Stimulated activated CD8-positive, alpha-beta memory T cell treated with anti-CD3 and anti-CD28 coated beads, Interleukin-12 subunit alpha, Interleukin-12 subunit beta, amount 100 ng/mL, for 24 hours (primary cell): ENCODE measurements around the gene ST6GALNAC3.

Experiments used
- DNase-seq: peaks from one replicate; pipeline ENCODE4 v3.0.0-alpha.2; 2020; ENCODE audit errors: extremely low read depth

The ST6GALNAC3 gene

DNA sequence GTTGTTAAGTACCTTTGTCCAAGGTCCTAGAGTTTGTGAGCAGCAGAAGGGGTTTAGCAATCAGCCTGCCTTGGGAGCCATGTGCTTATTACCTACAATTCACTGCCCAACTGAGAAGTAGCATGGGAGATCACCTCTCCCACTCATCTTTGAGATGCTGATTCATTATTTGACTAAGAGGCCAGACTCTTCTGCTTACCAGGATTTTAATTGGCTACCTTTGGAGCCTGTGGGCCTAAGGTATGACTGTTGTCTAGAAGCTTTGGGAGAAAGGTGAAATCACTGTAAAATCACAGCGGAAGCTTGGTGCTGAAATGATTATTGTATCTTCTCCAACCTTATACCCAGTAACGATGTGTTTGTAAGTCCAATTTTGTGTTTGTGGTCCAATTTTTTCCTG lies 213.4 kb downstream of the ST6GALNAC3 start:
- DNase-seq, result no peak

DNA sequence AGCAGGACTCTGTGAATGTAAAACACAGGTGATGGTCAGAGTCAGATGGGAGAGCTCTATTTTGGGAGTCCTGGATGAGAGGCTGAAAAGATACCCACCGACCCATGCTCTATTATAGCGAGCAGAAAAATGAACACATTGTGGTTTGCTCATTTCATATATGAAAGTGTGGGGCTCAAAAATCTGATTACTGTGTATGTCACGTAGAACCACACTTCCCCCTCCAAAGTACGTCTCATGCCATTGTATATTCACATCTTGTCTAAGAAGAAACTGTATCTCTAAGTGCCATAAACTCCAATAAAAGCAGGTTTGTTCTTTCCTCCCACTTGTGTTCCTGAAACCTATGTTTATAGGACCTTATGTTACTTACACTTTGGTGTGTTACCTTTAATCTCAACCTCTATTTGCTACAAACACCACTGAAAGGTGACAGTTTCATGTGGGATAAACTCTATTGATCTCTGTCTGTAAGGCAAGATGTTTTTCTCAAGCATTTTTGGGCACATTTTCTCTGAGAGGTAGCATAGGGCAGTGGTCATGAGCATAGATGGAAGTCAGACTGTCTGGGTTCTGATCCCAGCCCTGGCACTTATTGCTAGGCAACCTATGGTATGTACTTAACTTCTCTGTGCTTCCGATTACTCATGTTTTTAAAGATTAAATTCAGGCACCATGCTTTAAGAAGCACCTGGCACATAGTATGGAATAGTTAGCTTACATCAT lies 214.4 kb downstream of the ST6GALNAC3 start:
- DNase-seq, result no peak

DNA sequence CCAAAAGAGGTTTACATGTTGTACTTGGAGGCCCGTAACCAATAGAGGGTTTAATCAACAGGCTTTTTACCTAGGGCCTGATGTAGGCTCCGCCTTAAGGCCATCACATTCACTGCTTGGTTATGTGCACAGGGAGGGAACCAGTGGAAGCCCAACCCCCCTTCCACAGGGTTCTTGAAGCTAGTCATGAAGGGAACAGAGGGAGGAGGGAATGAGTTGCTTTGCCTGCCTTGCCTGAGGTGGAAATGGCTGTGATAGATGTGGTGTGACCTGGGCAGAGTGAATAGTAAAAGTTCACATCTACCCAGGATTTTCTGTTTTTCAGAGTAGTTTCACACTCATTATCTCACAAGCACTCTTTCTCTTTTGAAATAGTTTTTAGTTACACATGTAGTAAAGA lies 215.1 kb downstream of the ST6GALNAC3 start:
- no peak for DNase-seq

DNA sequence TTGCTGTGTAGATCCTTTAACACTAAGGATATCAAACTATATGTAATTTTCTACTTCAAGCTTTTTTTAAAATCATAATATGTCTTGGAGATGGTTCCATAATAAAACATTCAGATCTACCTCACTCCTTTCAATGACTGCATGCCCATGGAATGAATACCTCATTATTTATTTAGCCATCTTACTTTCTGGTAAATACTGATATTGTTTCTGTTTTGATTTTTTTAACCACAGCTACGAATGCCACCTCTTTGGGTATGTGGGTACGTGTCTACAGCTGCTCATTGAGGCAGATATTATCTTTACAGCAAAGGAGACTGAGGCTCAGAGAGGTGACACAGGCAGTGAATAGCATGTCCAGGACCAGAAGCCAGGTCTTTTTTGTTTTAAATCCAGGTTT lies 215.7 kb downstream of the ST6GALNAC3 start:
- no peak for DNase-seq

DNA sequence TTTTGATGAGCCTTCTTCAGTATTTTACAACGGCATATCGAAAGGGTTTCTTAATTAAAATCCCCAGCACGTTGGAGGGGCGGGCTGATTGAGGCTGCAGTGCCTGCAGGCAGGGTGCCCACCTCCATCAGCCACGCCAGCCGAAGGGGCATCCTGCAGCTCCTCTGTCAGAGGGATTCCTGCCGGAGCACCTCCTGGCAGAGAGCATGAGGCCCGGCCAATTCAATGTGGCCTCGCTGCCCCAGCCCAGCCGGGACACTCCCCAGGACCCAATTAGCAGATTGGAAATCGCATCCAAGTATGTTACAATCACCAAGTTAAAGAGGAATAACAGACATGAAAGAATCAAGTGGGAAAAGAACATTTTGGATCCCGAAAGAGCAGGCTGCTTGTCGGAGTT lies 216.6 kb downstream of the ST6GALNAC3 start:
- no peak for DNase-seq

DNA sequence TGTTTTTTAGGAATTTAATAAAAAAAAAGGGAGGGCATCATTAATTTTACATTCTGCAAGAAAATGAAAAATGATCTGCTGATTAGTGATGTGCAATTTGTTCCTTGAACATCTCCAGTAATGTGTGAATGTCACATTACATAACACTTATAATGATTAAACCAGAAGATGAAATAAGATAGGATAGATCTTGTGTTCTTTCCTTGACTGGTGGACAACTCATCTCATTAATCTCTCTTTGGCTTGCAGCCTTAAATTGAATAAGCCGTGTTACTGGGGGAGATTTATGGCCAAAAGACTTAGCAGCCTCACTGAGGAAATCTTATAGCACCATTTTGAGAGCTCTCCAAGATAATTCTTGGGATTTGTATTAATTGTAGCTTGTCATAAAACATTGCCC lies 217.2 kb downstream of the ST6GALNAC3 start:
- DNase-seq, result no peak

DNA sequence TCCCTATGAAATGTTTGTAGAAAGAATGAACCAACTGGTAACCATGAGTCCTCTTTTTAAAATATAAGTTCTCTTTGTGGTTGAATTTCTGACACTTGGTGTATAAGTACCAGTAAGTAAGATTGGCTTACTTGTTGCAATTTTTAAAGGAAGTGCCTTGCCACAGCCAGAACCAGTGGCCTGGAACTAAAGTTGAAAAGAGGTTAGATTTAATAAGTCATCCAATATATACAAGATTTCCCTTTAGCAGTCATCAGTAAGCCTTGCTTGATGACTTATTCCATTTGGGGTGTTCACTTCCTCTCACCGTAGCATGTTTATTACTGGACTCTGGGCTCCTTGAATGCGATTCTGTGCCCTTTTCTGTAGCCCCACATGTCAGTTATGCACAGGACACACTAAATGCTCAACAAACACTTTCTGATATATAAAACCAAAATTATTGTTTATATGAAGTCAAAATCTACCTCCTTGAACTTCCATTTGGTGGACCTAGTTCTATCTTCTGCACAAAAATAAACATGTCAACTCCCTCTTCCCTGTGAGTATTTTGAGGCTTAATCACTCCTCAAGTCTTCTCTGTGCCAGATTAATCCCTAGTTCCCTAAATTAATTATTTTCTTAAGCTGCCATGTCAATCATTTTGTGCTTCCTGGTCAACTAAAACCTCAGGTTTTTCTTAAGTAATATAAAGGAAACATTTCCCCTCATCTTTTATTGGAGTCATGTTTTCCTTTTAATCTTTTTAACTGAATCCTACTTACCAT lies 218.1 kb downstream of the ST6GALNAC3 start:
- no peak for DNase-seq

DNA sequence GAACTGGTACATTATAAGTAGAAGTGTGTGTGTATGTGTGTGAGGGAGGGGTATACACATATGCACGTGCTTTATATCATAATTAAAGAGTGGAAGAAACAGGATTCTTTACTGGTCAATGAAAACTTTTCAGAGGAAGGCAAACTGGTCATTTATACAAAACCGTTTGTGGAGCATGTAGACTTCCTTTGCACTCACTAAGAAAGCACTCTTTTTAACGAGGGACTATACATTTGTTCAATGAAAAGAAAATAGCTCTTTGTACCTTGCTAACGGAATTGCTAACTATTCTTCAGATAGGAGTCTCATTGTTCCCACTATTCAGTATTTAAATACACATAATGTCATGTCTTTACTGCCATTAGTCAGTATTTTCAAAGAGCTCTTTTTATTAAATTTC lies 219.3 kb downstream of the ST6GALNAC3 start:
- no peak for DNase-seq

DNA sequence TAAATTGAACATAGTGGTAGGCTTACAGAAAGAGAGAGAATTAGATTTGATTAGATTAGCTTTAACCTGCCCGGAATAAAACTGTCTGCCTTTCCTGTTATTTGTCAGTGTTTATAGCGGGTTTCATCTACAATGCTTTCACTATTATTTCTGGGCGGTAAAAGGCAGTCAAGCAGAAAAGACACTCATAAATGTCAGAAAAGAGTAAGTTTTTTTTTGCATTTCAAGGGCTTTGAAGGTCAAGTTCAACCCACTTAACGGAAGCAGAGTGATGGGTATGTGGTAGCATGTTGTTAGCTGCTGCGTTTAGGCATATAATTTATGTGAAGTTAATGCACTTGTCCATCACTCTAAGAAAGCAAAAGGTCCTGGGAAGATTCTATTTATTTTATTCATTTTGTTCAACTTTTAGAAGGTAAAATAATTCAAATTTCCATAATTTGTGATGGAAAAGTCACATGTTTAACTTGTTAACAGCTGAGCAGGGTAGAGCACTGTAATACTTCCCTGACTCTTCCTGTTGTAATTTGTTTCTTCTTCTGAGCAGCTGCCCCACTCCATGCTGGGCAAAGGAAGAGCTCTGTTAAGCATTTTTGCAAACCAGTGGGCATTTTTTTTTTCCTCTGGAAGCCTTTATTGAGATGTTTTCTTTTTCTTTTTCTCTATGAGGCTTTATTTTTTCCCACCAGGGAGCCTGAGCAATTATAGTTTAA lies 220.1 kb downstream of the ST6GALNAC3 start:
- no peak for DNase-seq

DNA sequence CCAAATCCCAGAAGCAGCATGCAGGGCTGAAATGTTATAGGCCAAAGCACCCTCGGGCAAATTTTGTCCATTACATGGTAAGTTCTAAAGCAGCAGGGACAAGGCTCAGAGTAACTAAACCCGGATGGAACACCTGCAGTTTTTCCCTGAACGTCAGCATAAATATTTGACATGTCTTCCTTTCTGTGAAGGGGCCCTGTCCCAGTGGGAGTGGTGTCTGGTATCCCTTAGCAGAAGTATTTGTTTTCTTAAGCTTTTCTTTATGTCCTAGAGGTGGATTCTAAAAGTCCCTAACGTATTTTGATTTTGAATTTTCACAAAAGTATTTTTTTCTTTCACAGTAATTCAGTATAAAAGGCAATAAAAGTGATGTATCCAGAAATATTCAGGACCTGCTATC lies 223.9 kb downstream of the ST6GALNAC3 start:
- no peak for DNase-seq

DNA sequence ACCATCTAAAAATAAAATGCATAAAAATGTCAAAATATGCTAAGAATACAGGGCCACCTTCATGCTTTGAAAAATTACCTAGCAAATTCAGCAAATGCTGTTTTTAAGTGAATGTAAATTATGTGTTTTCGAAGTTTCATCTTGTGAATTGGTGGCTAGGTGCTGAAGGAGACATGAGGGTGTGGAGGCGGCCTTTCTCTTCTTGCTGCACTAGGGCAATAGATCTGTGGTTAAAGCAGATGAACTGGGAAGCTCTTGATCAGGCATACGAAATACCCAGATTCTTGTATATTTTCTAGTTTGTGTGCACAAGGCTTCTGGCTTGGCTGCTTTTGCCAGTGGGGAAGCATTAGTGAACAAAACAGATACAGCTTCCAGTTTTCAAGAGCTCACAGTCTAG lies 224.5 kb downstream of the ST6GALNAC3 start:
- no peak for DNase-seq

DNA sequence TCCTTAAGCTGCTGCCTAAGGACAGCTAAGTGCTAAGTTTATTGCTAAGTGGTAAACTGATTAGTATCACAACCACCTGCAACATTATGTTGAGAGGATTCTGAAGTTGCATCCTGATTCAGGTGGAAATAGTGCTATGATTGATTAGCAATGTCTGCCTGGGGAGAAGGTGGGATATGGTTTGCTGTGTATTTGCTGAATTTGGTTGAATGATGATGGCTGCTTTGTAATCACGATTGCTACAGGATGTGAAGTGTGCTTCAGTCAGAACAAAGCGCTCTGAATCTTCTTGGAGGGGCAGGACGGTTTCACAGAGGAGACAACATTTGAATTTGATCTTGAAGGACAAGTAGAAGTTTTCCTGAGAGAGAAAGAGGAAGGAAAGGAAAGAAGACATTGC lies 226.0 kb downstream of the ST6GALNAC3 start:
- no peak for DNase-seq

DNA sequence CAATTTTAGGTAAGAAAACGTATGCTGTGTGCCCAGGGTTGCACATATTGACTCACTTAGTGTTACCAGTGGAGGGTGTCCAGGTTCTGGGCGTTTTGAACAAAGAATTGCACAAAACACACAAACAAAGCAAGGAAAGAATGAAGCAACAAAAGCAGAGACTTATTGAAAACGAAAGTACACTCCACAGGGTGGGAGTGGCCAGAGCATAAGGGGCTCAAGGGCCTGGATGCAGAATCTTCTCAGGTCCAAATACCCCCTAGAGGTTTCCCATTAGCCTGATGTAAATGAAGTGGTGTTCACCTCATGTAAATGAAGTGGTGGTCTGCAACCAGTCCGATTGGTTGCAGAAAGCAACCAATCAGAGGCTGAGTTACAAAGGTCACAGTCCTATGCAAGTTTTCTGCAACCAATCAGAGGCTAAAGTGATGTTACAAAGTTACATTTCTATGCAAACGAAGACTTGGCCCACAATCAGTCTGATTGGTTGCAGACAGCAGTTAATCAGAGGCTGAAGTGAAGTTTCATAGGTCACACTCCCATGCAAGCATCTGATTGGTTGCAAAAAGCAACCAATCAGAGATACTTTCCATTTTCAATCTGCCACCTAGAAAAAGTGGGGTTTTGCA lies 228.3 kb downstream of the ST6GALNAC3 start:
- DNase-seq, result no peak

DNA sequence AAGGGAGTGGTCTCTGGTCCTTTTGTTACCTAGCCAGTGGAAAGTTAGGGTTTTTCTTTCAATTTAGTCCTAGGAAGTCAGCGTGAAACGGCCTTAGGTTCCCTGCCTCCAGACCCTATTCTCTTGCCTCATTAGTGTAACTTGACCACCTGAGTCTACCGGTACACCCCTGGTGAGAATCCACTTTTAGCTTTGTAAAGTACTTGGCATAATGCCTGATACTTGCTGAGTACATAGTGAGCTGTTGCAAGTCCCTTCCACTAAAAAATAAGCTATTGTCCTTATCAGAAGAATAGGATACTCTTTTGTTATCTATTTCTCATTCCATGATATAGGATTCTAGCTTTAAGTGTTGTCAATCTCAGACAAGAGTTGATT lies 228.8 kb downstream of the ST6GALNAC3 start:
- DNase-seq, result no peak

DNA sequence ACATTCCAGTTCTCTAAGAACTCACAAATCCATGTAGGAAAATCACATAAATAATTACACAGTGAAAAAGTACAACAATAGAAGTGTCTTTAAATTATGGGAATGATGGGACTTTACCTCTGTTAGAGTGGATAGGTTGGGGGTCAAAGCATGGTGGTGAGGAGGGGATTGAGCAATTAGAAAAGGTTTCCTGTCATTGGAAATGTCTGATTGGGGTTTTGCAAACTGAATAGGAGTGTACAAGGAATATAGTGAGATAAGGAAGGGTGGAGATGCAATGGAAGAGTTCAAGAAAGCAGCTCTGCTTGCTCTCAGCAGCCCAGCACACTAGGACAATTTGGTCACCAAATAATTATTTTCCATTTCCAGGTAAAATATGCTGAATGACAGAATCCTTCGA lies 238.8 kb downstream of the ST6GALNAC3 start:
- no peak for DNase-seq

DNA sequence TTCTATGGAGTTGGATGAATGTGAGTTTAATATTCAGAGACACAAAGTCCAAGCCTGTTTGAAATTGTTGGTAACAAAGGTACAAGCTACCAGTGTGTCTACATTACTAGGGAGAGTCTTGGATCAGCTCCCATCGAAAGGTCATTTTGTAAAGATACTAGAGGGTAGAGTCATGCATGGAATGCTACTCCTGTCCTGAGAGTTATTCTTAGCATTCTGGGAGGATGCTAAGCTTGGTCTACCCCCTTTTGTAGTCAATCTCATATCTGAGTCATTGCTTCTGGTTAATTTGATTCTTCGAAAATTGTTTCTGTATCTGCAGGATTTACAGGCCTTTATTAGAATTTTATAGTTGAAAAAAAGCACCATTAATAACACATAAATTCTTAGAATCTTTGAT lies 240.2 kb downstream of the ST6GALNAC3 start:
- DNase-seq, result no peak

DNA sequence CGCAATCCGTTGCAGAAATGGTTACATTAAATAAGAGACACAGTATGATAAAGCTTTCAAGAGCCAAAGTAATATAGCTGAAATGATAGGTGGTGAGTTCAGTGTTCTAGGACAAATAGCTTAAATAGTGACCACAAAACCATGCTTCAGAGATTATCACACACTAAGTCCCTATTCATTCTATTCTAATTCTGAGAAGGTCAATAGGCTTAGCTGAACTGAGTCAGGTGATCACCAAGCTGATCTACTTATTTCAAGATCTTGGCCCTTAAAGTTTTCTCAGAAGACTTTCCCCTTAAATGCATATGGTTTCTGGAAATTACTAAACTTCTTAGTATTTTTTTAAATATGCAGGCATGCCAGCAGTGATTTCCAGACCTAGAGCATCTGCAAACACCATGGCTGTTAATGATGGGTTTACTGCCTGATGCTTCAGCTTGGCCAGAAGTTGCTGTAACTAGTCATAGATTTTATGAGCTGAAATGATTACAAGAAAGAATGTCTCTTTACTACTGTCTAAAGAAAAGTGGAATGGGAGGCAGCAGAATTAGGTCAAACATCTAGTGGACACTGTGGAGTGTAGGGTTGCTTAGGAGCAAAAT lies 242.9 kb downstream of the ST6GALNAC3 start:
- DNase-seq, result no peak

DNA sequence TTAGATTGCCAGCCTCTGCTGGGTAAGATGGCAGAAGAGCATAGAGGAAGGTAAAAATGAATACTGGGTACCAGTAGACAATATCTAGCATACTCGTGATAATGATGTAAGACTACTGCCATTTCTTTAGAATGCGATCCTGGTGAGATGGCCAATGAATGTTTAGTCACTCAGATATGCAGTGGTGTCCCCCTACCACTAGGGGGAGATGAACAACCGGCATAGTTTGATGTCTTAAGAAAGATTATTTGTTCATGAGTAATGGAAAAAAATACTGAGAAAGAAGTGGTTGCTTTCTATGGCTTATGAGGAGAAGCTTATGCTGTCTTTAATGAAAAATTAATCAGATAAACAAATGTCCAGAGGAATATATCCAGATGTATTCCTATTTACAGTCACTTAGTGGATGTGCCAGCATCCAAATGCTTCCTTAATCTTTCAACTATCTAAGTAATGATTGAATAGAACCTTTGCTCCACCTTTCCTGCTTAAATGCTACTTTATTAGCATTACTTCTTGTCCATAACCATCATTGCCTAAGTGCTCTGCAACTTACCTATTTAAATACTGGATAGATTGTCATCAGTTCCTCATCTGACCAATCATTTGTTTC lies 256.6 kb downstream of the ST6GALNAC3 start:
- DNase-seq, result no peak

DNA sequence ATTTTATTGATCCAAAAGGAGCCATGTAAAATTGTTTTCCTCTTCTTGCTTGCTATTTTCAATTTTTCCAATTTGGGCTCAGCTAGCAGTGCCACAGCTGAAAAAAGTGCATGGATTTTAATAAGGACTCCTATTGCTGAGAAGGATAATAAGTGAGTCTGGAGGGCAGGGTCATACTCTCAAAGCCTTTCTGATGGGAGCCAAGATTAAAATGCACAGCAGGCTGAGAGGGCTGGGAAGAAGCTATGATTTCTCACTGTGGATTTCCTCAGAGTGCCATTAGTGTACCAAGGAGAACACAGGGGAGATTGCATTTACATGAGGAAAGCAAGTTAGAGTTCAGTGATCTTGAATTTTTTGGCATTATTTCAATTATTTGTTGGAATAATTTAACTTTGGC lies 261.3 kb downstream of the ST6GALNAC3 start:
- no peak for DNase-seq

DNA sequence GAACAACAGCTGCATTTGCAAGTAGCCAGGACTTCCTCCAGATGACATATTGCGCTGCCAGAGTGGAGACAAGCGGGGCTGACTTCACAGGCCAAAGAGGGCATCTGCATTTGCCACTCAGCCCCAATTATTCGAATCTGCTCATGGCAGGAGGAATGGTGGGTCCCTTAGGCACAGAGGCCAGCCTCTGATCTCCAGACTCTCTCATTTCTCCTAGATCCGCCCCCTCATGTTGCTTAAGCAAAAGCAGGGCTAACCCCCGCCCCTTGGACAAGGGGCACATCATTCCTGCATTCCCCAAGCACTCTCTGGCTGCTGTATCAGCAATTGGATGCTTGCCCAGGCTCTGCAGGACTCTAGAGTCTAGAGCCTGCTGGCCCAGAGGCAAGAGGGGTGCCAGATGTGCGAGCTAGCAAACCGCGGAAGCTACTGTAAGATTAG lies 262.4 kb downstream of the ST6GALNAC3 start:
- no peak for DNase-seq

DNA sequence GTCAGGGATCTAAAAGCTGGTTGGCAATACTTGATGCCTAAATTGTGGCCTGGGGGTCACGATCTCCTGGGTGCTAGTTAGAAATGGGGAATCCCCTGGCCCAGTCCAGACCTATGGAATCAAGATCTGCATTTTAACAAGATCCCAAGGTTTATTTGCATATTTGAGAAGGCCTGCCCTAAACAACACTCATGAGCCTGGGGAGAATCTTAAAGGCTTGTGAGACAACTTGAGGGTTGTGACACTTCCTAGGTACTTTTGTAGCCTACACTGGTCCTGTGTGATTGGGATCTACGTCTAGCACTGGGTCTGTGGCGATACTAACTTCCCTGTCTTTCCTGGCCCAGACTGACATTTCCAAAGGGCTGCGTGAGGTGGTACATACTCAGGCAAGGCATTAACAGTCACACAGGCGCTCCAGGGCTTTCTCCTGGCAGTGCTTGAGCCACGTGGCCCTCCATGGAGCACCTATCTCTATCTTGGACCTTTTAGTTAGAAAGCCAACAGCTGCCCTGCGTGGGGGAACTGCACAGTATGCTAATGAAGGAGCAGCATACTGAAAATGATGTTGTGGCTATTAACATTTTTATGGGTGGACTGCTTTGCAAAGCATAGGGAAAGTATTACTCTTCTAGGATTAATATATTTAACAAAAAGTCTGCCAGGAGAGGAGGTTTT lies 263.1 kb downstream of the ST6GALNAC3 start:
- no peak for DNase-seq
